IMR-90 (cell line): ENCODE results near the gene KLHL29. TPM values are rescaled to one million over a fixed set of nuclear protein-coding genes. Genes with fewer than 3 reads are reported as not detected.

Experiments
- ATAC-seq: fragments of 200-7000 bp; cut with Tn5 transposase; 2 replicates; pipeline ENCODE4 v1.9.1; 2020; ENCODE audit warnings: low read depth, mild to moderate bottlenecking, moderate library complexity
- BruUV-seq: library from RNA; stranded (reverse); fragments of 400-500 nt; replicated peaks from 2 replicates; lab custom pipeline; 2021; lab: Mats Ljungman, UMichigan
- CTCF ChIA-PET: fragments of 300-600 bp; formaldehyde crosslinking; extraction: SDS; loops from one replicate; lab custom pipeline; 2021; ENCODE audit warnings: antibody characterized with exemption; lab: Yijun Ruan, JAX
- POLR2A ChIA-PET: fragments of 300-600 bp; sonication (Branson Sonifier 250); formaldehyde crosslinking; loops from one replicate; lab custom pipeline; 2022; ENCODE audit warnings: antibody characterized with exemption; ENCODE audit not compliant: unreplicated experiment; lab: Charles Lee
- DNase-seq: peaks from one replicate; pipeline ENCODE4 v3.0.0; 2013
- H2AFZ ChIP-seq: replicated peaks from 2 replicates; pipeline ENCODE3; 2013; ENCODE audit warnings: low read length, mild to moderate bottlenecking; ENCODE audit not compliant: poor library complexity
- H2AK5ac ChIP-seq: 2 replicates; pipeline ENCODE4 v1.6.1; 2013; ENCODE audit warnings: low read depth, low read length, inconsistent platforms
- H2AK9ac ChIP-seq: replicated peaks from 2 replicates; pipeline ENCODE3; 2013; ENCODE audit warnings: mild to moderate bottlenecking, low read depth, low read length, moderate library complexity; ENCODE audit not compliant: poor library complexity
- H2BK120ac ChIP-seq: 2 replicates; pipeline ENCODE4 v1.6.1; 2013; ENCODE audit warnings: low read depth, low read length, inconsistent platforms
- H2BK15ac ChIP-seq: 3 replicates; pipeline ENCODE4 v1.6.1; 2013; ENCODE audit warnings: low read depth, low read length, inconsistent platforms
- H2BK20ac ChIP-seq: 2 replicates; pipeline ENCODE4 v1.6.1; 2013; ENCODE audit warnings: low read depth, mild to moderate bottlenecking, inconsistent platforms, low read length, moderate library complexity
- H2BK5ac ChIP-seq: 2 replicates; pipeline ENCODE4 v1.6.1; 2013; ENCODE audit warnings: mild to moderate bottlenecking, low read depth, low read length, inconsistent platforms; ENCODE audit not compliant: poor library complexity, severe bottlenecking
- H3K14ac ChIP-seq: replicated peaks from 2 replicates; pipeline ENCODE4 v1.6.1; 2013; ENCODE audit warnings: low read depth, low read length, inconsistent platforms
- H3K18ac ChIP-seq: 2 replicates; pipeline ENCODE4 v1.6.1; 2013; ENCODE audit warnings: low read depth, low read length, control low read depth
- H3K23ac ChIP-seq: 2 replicates; pipeline ENCODE4 v1.6.1; 2013; ENCODE audit warnings: low read depth, low read length, inconsistent platforms
- H3K27ac ChIP-seq: 2 replicates; pipeline ENCODE4 v1.5.1; 2013; ENCODE audit warnings: mild to moderate bottlenecking, control low read depth, low read length; ENCODE audit not compliant: insufficient read depth
- H3K27me3 ChIP-seq: 2 replicates; pipeline ENCODE4 v1.6.1; 2013; ENCODE audit warnings: low read length; ENCODE audit not compliant: control insufficient read depth, insufficient read depth
- H3K36me3 ChIP-seq: 2 replicates; pipeline ENCODE4 v1.6.1; 2013; ENCODE audit warnings: low read length, mixed read lengths; ENCODE audit not compliant: control insufficient read depth, insufficient read depth
- H3K4ac ChIP-seq: 2 replicates; pipeline ENCODE4 v1.6.1; 2013; ENCODE audit warnings: low read depth, low read length, inconsistent platforms
- H3K4me1 ChIP-seq: 2 replicates; pipeline ENCODE4 v1.6.1; 2013; ENCODE audit warnings: low read length, mixed read lengths; ENCODE audit not compliant: control insufficient read depth, insufficient read depth
- H3K4me2 ChIP-seq: 2 replicates; pipeline ENCODE4 v1.6.1; 2013; ENCODE audit warnings: low read depth, mild to moderate bottlenecking, control low read depth, low read length, moderate library complexity
- H3K4me3 ChIP-seq: 2 replicates; pipeline ENCODE4 v1.5.1; 2013; ENCODE audit warnings: low read depth, mild to moderate bottlenecking, control low read depth, low read length, moderate library complexity; ENCODE audit not compliant: insufficient read depth
- H3K56ac ChIP-seq: 2 replicates; pipeline ENCODE4 v1.6.1; 2013; ENCODE audit warnings: low read length, inconsistent platforms; ENCODE audit not compliant: insufficient read depth; ENCODE audit errors: extremely low read depth
- H3K79me1 ChIP-seq, 2 experiments: 2 replicates each; pipeline ENCODE4 v1.6.1; 2013; ENCODE audit warnings: low read length in 2 of 2, inconsistent platforms in 1 of 2, low read depth in 1 of 2
- H3K9ac ChIP-seq: 2 replicates; pipeline ENCODE4 v1.6.1; 2013; ENCODE audit warnings: low read depth, low read length, control low read depth
- H3K9me1 ChIP-seq: 2 replicates; pipeline ENCODE4 v1.6.1; 2013; ENCODE audit warnings: low read length, inconsistent platforms; ENCODE audit not compliant: insufficient read depth
- H3K9me3 ChIP-seq: 2 replicates; pipeline ENCODE4 v1.6.1; 2013; ENCODE audit warnings: low read length; ENCODE audit not compliant: control insufficient read depth, insufficient read depth
- H4K20me1 ChIP-seq: 2 replicates; pipeline ENCODE4 v1.6.1; 2013; ENCODE audit warnings: low read length, inconsistent platforms; ENCODE audit not compliant: insufficient read depth
- H4K5ac ChIP-seq: 2 replicates; pipeline ENCODE4 v1.6.1; 2013; ENCODE audit warnings: mild to moderate bottlenecking, low read depth, low read length, control low read depth
- H4K8ac ChIP-seq, 2 experiments: 2 replicates each; pipeline ENCODE4 v1.6.1; 2013; ENCODE audit warnings: low read depth in 2 of 2, low read length in 2 of 2, control low read depth in 1 of 2, inconsistent platforms in 1 of 2
- H4K91ac ChIP-seq: 2 replicates; pipeline ENCODE4 v1.6.1; 2013; ENCODE audit warnings: low read depth, low read length, inconsistent platforms; ENCODE audit not compliant: insufficient read depth
- BHLHE40 ChIP-seq: fragments of 150-350 bp; IDR thresholded peaks from 2 replicates; pipeline ENCODE4 v1.6.1; 2016; ENCODE audit warnings: mild to moderate bottlenecking, low read depth, low read length
- CEBPB ChIP-seq: IDR thresholded peaks from 2 replicates; pipeline ENCODE4 v1.6.1; 2012; ENCODE audit warnings: low read depth, low read length, improper control_type of control experiment
- CHD1 ChIP-seq: IDR thresholded peaks from 2 replicates; pipeline ENCODE4 v1.6.1; 2012; ENCODE audit warnings: low read depth, low read length, improper control_type of control experiment
- FOS ChIP-seq: fragments of 150-350 bp; IDR thresholded peaks from 2 replicates; pipeline ENCODE4 v1.6.1; 2016; ENCODE audit warnings: low read depth, low read length
- MAFK ChIP-seq: IDR thresholded peaks from 2 replicates; pipeline ENCODE4 v1.6.1; 2012; ENCODE audit warnings: low read depth, low read length, improper control_type of control experiment
- MAZ ChIP-seq: IDR thresholded peaks from 2 replicates; pipeline ENCODE4 v1.6.1; 2012; ENCODE audit warnings: low read depth, mild to moderate bottlenecking, low read length, improper control_type of control experiment, moderate library complexity, borderline replicate concordance
- MXI1 ChIP-seq: IDR thresholded peaks from 2 replicates; pipeline ENCODE4 v1.6.1; 2012; ENCODE audit warnings: low read depth, mild to moderate bottlenecking, low read length, moderate library complexity, borderline replicate concordance
- NFE2L2 ChIP-seq: fragments of 150-350 bp; IDR thresholded peaks from 2 replicates; pipeline ENCODE4 v1.6.1; 2016; ENCODE audit warnings: low read depth, mild to moderate bottlenecking, low read length
- RAD21 ChIP-seq: IDR thresholded peaks from 2 replicates; pipeline ENCODE4 v1.6.1; 2012; ENCODE audit warnings: low read length, improper control_type of control experiment
- RCOR1 ChIP-seq: IDR thresholded peaks from 2 replicates; pipeline ENCODE4 v1.6.1; 2012; ENCODE audit warnings: mild to moderate bottlenecking, low read length, improper control_type of control experiment; ENCODE audit not compliant: insufficient replicate concordance
- RFX5 ChIP-seq: IDR thresholded peaks from 2 replicates; pipeline ENCODE4 v1.8.0; 2012; ENCODE audit warnings: low read depth, mild to moderate bottlenecking, low read length, moderate library complexity
- SMC3 ChIP-seq: fragments of 150-350 bp; IDR thresholded peaks from 2 replicates; pipeline ENCODE4 v1.6.1; 2016; ENCODE audit warnings: low read depth, mild to moderate bottlenecking, antibody characterized with exemption, low read length, moderate library complexity
- WGBS, 2 experiments: methylation state at CpG; one replicate each; pipeline versions ENCODE4 v1.1.5 to v1.1.7; 2013; ENCODE audit warnings: missing lambda C conversion rate in 2 of 2; ENCODE audit not compliant: insufficient read length in 1 of 2; ENCODE audit errors: extremely low coverage in 2 of 2; 5-methylcytosine and 5-hydroxymethylcytosine counted together
- dilution Hi-C: fragments of 300-500 bp; cut with HindIII; formaldehyde crosslinking; loops from one replicate; pipeline ENCODE4 v1.14.3; 2018; ENCODE audit warnings: low sequenced_read_pairs; ENCODE audit not compliant: unreplicated experiment
- in situ Hi-C: fragments of 300-500 bp; cut with MboI; formaldehyde crosslinking; loops from 3 replicates; pipeline ENCODE4 v1.14.3; 2019; ENCODE audit warnings: low sequenced_read_pairs, inconsistent platforms, mixed read lengths
- intact Hi-C: fragments of 100-400 bp; cut with micrococcal nuclease; formaldehyde crosslinking; loops from 2 replicates; pipeline ENCODE4 v1.10.0; 2022
- polyA plus RNA-seq, 3 experiments: library from polyadenylated mRNA; depleted of rRNA; stranded (reverse); fragments of >200 nt; gene quantifications; 2 replicates each; pipeline ENCODE4 v1.2.3, GENCODE V29; 2012; ENCODE audit warnings: low replicate concordance in 1 of 3
- total RNA-seq: library from RNA; depleted of rRNA; stranded (reverse); fragments of >200 nt; gene quantifications from 2 replicates; pipeline ENCODE4 v1.2.3, GENCODE V29; 2012
- TF ChIP-seq, protein P1 (sequence below): conservative IDR thresholded peaks from 2 replicates; pipeline ENCODE4 v1.5.1; 2012; ENCODE audit warnings: mild to moderate bottlenecking, low read depth, low read length, improper control_type of control experiment
- TF ChIP-seq, protein P2 (sequence below): fragments of 150-350 bp; IDR thresholded peaks from 2 replicates; pipeline ENCODE4 v1.6.1; 2016; ENCODE audit warnings: low read depth, mild to moderate bottlenecking, low read length, moderate library complexity, borderline replicate concordance

Gene KLHL29
- total and polyA plus RNA-seq, 2 of the 4 experiments (the other 2 are of a cell fraction), result 2.0 to 8.0 TPM

DNA sequence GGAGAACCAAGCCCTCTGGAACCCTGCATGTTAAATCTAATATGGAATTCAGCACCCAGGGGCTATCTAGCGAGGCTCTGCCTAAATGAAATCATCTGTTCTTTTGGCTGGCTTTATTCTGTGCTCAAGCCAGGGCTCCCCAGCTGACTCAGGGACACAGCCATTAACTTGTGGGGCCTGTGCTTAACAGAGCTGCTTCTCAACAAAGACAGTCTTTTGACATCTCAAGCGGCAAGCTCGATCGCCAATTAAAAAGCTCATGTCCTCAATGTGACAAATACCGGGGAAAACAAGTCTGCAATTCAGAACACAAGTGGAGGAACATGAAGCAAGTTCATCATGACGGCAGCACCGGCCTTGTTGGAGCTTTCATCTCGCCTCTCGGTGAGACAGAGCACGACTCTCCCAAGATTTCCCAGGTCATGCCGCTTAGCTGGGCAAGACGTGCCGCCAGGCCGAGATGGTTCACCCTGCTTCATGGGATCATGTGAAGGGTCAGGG, 64.9 kb downstream of the KLHL29 start:
- Histone ChIP-seq H2BK5ac (no peak overlapping the region), H3K36me3 (0 out of 2 replicates have a peak, but pooled peaks cover 1% of the 10 kb centered on the region), H3K9me3 (no peaks in the 10 kb centered on the region), H4K5ac (no peak overlapping the region), H2AFZ (no peak overlapping the region), H2BK20ac (no peak overlapping the region), H3K9ac (no peak overlapping the region), H3K27me3 (no peaks in the 10 kb centered on the region), H2BK120ac (no peak overlapping the region), H3K4me2 (no peak overlapping the region), H2AK5ac (no peak overlapping the region), H3K18ac (no peak overlapping the region), H3K4me1 (peaks cover 19% of the 10 kb centered on the region), H2AK9ac (no peak overlapping the region), H3K79me1 (peaks cover 9 to 15% of the 10 kb centered on the region in 2 experiments; a peak in 3 of 4 replicates), H3K4ac (no peak overlapping the region), H3K56ac (no peak overlapping the region), H3K9me1 (peaks cover 7% of the 10 kb centered on the region; the same call in 1 of the 2 replicates), H3K14ac (no peak overlapping the region), H4K8ac (no peak overlapping the region), H3K4me3 (no peak overlapping the region), H4K91ac (no peak overlapping the region), H4K20me1 (peaks cover 9% of the 10 kb centered on the region; the same call in 1 of the 2 replicates), H3K23ac (no peak overlapping the region), H3K27ac (no peak overlapping the region), H2BK15ac (no peak overlapping the region)
- BruUV-seq, result no TSS peak
- ChIA-PET CTCF (no interaction called here), POLR2A (interaction anchor here (0.7 kb wide), 1 partner anchor 227 kb away, joined by 4 read pairs; no protein-coding TSS in a partner anchor)
- TF ChIP-seq BHLHE40, result no peak
- TF ChIP-seq FOS, result no peak
- no peak for TF ChIP-seq SMC3
- TF ChIP-seq RFX5, result no peak
- no peak for TF ChIP-seq CHD1
- TF ChIP-seq, protein P1, sequence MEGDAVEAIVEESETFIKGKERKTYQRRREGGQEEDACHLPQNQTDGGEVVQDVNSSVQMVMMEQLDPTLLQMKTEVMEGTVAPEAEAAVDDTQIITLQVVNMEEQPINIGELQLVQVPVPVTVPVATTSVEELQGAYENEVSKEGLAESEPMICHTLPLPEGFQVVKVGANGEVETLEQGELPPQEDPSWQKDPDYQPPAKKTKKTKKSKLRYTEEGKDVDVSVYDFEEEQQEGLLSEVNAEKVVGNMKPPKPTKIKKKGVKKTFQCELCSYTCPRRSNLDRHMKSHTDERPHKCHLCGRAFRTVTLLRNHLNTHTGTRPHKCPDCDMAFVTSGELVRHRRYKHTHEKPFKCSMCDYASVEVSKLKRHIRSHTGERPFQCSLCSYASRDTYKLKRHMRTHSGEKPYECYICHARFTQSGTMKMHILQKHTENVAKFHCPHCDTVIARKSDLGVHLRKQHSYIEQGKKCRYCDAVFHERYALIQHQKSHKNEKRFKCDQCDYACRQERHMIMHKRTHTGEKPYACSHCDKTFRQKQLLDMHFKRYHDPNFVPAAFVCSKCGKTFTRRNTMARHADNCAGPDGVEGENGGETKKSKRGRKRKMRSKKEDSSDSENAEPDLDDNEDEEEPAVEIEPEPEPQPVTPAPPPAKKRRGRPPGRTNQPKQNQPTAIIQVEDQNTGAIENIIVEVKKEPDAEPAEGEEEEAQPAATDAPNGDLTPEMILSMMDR, result no peak
- TF ChIP-seq CEBPB, result no peak
- no peak for TF ChIP-seq MAZ
- TF ChIP-seq RAD21, result no peak
- no peak for TF ChIP-seq MAFK
- TF ChIP-seq NFE2L2, result no peak
- TF ChIP-seq MXI1, result no peak
- TF ChIP-seq RCOR1, result no peak
- TF ChIP-seq, protein P2, sequence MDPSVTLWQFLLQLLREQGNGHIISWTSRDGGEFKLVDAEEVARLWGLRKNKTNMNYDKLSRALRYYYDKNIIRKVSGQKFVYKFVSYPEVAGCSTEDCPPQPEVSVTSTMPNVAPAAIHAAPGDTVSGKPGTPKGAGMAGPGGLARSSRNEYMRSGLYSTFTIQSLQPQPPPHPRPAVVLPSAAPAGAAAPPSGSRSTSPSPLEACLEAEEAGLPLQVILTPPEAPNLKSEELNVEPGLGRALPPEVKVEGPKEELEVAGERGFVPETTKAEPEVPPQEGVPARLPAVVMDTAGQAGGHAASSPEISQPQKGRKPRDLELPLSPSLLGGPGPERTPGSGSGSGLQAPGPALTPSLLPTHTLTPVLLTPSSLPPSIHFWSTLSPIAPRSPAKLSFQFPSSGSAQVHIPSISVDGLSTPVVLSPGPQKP, result no peak
- DNase-seq (no peak), ATAC-seq (no peak)
- WGBS, 2 experiments, result 90% methylated on average over 7 of the region's 14 CpGs; no CpG with 5 or more reads in 1 of the 2 experiments
- dilution Hi-C loops (no loop called here), in situ Hi-C loops (no loop called here), intact Hi-C loops (no loop called here)
